OCI-LY3 (cell line): ENCODE measurements around the gene SDR42E1.

ENCODE experiments used
- EZH2phosphoT487 ChIP-seq: fragments of 200-600 bp; shearing (Covaris generic); IDR thresholded peaks from 2 replicates; pipeline ENCODE4 v1.6.1; 2018; ENCODE audit warnings: antibody characterized with exemption, mixed run types, low read depth
- TF ChIP-seq, protein P1 (sequence below): fragments of 200-600, 300-600 bp; sonication (generic); IDR thresholded peaks from 2 replicates; pipeline ENCODE4 v1.5.1; 2014; ENCODE audit warnings: antibody characterized with exemption, low read length, low read depth

DNA sequence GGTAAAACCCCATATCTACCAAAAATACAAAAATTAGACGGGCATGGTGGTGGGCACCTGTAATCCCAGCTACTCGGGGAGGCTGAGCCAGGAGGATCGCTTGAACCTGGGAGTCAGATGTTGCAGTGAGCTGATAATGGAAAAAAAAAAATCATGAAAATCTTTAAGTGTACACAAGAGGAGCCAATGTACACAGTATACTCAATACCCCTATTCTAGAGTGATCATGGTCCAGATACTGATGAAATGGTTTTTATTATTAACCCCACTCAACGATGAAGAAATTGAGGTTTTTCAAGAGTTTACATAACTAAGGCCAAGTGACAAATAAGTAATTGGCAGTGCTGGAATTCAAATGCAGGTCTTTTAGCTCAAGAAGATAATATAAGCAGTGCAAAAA is 35.3 kb upstream of the SDR42E1 start:
- TF ChIP-seq, protein P1, sequence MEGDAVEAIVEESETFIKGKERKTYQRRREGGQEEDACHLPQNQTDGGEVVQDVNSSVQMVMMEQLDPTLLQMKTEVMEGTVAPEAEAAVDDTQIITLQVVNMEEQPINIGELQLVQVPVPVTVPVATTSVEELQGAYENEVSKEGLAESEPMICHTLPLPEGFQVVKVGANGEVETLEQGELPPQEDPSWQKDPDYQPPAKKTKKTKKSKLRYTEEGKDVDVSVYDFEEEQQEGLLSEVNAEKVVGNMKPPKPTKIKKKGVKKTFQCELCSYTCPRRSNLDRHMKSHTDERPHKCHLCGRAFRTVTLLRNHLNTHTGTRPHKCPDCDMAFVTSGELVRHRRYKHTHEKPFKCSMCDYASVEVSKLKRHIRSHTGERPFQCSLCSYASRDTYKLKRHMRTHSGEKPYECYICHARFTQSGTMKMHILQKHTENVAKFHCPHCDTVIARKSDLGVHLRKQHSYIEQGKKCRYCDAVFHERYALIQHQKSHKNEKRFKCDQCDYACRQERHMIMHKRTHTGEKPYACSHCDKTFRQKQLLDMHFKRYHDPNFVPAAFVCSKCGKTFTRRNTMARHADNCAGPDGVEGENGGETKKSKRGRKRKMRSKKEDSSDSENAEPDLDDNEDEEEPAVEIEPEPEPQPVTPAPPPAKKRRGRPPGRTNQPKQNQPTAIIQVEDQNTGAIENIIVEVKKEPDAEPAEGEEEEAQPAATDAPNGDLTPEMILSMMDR = no peak
- TF ChIP-seq EZH2phosphoT487 = no peak
